ENCODE data around the gene TSPAN33.

DNA sequence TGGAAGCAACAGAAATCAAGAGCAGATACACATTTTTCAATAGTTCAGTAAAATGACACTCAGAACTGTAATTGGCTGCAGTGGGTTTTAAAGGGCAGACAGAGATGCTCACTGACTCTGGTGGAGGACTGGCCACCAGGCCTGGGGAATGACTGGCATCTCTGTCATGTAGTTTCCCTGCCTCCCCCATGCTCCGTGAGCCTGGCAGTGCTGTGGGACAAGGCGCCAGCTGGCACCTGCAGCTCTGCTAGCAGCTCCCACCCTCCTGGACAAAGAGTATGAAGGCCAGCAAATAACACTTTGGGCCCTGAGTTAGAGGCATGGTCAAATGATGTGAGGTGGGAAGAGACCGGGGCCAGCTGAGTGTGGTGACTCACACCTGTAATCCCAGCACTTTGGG is 15.0 kb downstream of the TSPAN33 start:
- TF ChIP-seq POLR2AphosphoS5 (IDR thresholded peaks at IDR 0.05; ENCODE audit: borderline replicate concordance, low read depth, low read length): no peak
- no peak for TF ChIP-seq EZH2 (IDR thresholded peaks at IDR 0.05)
